Right kidney (tissue), 1 donor: ENCODE data around the gene VPS41.
"Not testable (repeated sequence)": the region's sequence is repeated elsewhere in the genome, so short reads cannot be mapped to it uniquely, and the experiment has no call there.

Source experiments
- DNase-seq: peaks from one replicate; pipeline ENCODE4 v3.0.0-alpha.2; 2016

The VPS41 gene

GRCh38 chr7:38855867-38856266 lies 53.1 kb downstream of the VPS41 start:
- no peak for DNase-seq

- DNase-seq = no peak
Observed at GRCh38 chr7:38855386-38855785, 53.6 kb downstream of the VPS41 start.

- DNase-seq = not testable (repeated sequence)
Observed at GRCh38 chr7:38854947-38855346, 54.0 kb downstream of the VPS41 start.

- no peak for DNase-seq
Observed at GRCh38 chr7:38851321-38851720, 57.7 kb downstream of the VPS41 start.

GRCh38 chr7:38846280-38846679 lies 62.7 kb downstream of the VPS41 start:
- no peak for DNase-seq

- DNase-seq = no peak
Observed at GRCh38 chr7:38844952-38845563, 63.9 kb downstream of the VPS41 start.

- no peak for DNase-seq
Observed at GRCh38 chr7:38842746-38843145, 66.2 kb downstream of the VPS41 start.

GRCh38 chr7:38840736-38841460 lies 68.1 kb downstream of the VPS41 start:
- no peak for DNase-seq

- no peak for DNase-seq
Observed at GRCh38 chr7:38839851-38840250, 69.1 kb downstream of the VPS41 start.

GRCh38 chr7:38838725-38839385 lies 70.1 kb downstream of the VPS41 start:
- no peak for DNase-seq

- DNase-seq = no peak
Observed at GRCh38 chr7:38834357-38834756, 74.6 kb downstream of the VPS41 start.

GRCh38 chr7:38833329-38833728 lies 75.7 kb downstream of the VPS41 start:
- DNase-seq = no peak

- DNase-seq = no peak
Observed at GRCh38 chr7:38831259-38831996, 77.6 kb downstream of the VPS41 start.

- no peak for DNase-seq
Observed at GRCh38 chr7:38830826-38831225, 78.2 kb downstream of the VPS41 start.

- DNase-seq = no peak
Observed at GRCh38 chr7:38829488-38830165, 79.4 kb downstream of the VPS41 start.

- DNase-seq = no peak
Observed at GRCh38 chr7:38828026-38828425, 81.0 kb downstream of the VPS41 start.

GRCh38 chr7:38825721-38826440 lies 83.1 kb downstream of the VPS41 start:
- no peak for DNase-seq

- DNase-seq = no peak
Observed at GRCh38 chr7:38824948-38825347, 84.0 kb downstream of the VPS41 start.

GRCh38 chr7:38822549-38822948 lies 86.4 kb downstream of the VPS41 start:
- no peak for DNase-seq

GRCh38 chr7:38820571-38820970 lies 88.4 kb downstream of the VPS41 start:
- DNase-seq = no peak

- DNase-seq = no peak
Observed at GRCh38 chr7:38819463-38819862, 89.5 kb downstream of the VPS41 start.

- DNase-seq = no peak
Observed at GRCh38 chr7:38817526-38817925, 91.5 kb downstream of the VPS41 start.
